ENCODE measurements around the gene MAP3K14. TPM values are rescaled to one million over a fixed set of nuclear protein-coding genes. Genes with fewer than 3 reads are reported as not detected.

Gene MAP3K14
- total RNA-seq, 4 donors from 2014 or later, result 18.0 to 62.8 (median 34.0) TPM

DNA sequence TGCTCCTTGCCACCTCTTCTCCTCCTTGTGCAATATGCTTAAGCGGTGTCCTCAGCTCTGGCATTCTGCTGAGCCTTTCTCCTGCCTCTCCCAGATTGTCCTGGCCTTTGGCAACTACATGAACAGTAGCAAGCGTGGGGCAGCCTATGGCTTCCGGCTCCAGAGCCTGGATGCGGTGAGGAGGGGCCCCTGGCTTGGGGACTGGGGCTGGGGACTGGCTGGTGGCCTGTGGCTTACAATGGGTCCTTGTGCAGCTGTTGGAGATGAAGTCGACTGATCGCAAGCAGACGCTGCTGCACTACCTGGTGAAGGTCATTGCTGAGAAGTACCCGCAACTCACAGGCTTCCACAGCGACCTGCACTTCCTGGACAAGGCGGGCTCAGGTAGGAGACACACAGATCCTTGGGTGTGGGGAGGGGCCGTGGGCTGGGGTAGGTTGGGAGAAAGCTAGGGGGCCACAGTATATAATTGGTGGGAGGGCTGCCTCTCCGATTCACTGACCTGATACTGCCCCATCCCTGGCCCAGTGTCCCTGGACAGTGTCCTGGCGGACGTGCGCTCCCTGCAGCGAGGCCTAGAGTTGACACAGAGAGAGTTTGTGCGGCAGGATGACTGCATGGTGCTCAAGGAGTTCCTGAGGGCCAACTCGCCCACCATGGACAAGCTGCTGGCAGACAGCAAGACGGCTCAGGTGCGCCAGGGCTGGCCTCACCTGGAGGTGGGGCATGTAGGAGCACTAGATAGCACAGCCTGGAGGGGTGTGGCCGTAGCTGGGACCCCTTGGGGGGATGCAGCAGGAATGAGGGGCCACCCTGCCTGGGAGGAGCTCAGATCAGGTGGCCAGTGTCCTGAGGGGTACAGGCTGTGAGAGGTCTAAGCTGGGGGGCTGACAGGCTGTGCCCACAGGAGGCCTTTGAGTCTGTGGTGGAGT lies 71.8 kb downstream of the MAP3K14 start:
- H3K4me1 ChIP-seq, result peaks cover 9 to 13% of the 10 kb centered on the region in 2 donors
- H3K36me3 ChIP-seq, result no peaks in the 10 kb centered on the region
- in situ Hi-C loops (cut with MboI; ENCODE audit: low sequenced_read_pairs in 4 of 4) (no loop called here), intact Hi-C loops (cut with DNase I; ENCODE audit: low total_unique reads) (no loop called here)
- no peaks in the 10 kb centered on the region for H3K9me3 ChIP-seq
- DNase-seq (no peak), ATAC-seq (no peak)
- H3K27me3 ChIP-seq, result peaks cover 8 to 13% (median 8%) of the 10 kb centered on the region in 3 donors
- TF ChIP-seq, protein P1, sequence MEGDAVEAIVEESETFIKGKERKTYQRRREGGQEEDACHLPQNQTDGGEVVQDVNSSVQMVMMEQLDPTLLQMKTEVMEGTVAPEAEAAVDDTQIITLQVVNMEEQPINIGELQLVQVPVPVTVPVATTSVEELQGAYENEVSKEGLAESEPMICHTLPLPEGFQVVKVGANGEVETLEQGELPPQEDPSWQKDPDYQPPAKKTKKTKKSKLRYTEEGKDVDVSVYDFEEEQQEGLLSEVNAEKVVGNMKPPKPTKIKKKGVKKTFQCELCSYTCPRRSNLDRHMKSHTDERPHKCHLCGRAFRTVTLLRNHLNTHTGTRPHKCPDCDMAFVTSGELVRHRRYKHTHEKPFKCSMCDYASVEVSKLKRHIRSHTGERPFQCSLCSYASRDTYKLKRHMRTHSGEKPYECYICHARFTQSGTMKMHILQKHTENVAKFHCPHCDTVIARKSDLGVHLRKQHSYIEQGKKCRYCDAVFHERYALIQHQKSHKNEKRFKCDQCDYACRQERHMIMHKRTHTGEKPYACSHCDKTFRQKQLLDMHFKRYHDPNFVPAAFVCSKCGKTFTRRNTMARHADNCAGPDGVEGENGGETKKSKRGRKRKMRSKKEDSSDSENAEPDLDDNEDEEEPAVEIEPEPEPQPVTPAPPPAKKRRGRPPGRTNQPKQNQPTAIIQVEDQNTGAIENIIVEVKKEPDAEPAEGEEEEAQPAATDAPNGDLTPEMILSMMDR (IDR thresholded peaks at IDR 0.05 in 4 of 5, conservative IDR thresholded peaks at IDR 0.05 in 1 of 5), result no peak
- no peak for TF ChIP-seq POLR2A (IDR thresholded peaks at IDR 0.05)
- H3K27ac ChIP-seq, result no peak overlapping the region
- no peak overlapping the region for H3K4me3 ChIP-seq

DNA sequence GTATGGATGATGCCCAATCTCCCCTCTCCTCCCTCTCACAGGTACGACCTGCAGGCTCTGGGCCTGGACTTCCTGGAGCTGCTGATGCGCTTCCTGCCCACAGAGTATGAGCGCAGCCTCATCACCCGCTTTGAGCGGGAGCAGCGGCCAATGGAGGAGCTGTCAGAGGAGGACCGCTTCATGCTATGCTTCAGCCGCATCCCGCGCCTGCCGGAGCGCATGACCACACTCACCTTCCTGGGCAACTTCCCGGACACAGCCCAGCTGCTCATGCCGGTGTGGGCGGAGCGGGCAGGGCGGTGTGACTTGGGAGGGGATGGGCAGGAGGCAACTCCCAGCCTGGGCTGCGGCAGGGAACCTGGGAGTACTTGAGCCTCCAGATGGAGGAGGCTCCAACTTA lies 73.1 kb downstream of the MAP3K14 start:
- H3K27ac ChIP-seq, result no peak overlapping the region
- H3K9me3 ChIP-seq, result no peaks in the 10 kb centered on the region
- peaks cover 9 to 13% of the 10 kb centered on the region in 2 donors for H3K4me1 ChIP-seq
- no peak overlapping the region for H3K4me3 ChIP-seq
- in situ Hi-C loops (cut with MboI; ENCODE audit: low sequenced_read_pairs in 4 of 4), result no loop called here
- H3K27me3 ChIP-seq, result peaks cover 8 to 13% (median 8%) of the 10 kb centered on the region in 3 donors
- intact Hi-C loops (cut with DNase I; ENCODE audit: low total_unique reads), result no loop called here
- DNase-seq, result no peak
- ATAC-seq, result no peak
- no peaks in the 10 kb centered on the region for H3K36me3 ChIP-seq
- TF ChIP-seq, protein P1 (IDR thresholded peaks at IDR 0.05 in 4 of 5, conservative IDR thresholded peaks at IDR 0.05 in 1 of 5), result no peak
- no peak for TF ChIP-seq POLR2A (IDR thresholded peaks at IDR 0.05)

- Histone ChIP-seq H3K36me3 (no peaks in the 10 kb centered on the region), H3K4me3 (no peak overlapping the region), H3K27ac (no peak overlapping the region), H3K27me3 (peaks cover 7 to 8% (median 8%) of the 10 kb centered on the region in 3 donors), H3K9me3 (no peaks in the 10 kb centered on the region), H3K4me1 (peaks cover 6 to 7% of the 10 kb centered on the region in 2 donors)
- TF ChIP-seq, protein P1 (IDR thresholded peaks at IDR 0.05 in 4 of 5, conservative IDR thresholded peaks at IDR 0.05 in 1 of 5), result no peak
- no peak for TF ChIP-seq POLR2A (IDR thresholded peaks at IDR 0.05)
- ATAC-seq (no peak), DNase-seq (no peak)
- in situ Hi-C loops (cut with MboI; ENCODE audit: low sequenced_read_pairs in 4 of 4) (no loop called here), intact Hi-C loops (cut with DNase I; ENCODE audit: low total_unique reads) (no loop called here)
Observed at GRCh38 chr17:45242029-45242414, 74.8 kb downstream of the MAP3K14 start.

DNA sequence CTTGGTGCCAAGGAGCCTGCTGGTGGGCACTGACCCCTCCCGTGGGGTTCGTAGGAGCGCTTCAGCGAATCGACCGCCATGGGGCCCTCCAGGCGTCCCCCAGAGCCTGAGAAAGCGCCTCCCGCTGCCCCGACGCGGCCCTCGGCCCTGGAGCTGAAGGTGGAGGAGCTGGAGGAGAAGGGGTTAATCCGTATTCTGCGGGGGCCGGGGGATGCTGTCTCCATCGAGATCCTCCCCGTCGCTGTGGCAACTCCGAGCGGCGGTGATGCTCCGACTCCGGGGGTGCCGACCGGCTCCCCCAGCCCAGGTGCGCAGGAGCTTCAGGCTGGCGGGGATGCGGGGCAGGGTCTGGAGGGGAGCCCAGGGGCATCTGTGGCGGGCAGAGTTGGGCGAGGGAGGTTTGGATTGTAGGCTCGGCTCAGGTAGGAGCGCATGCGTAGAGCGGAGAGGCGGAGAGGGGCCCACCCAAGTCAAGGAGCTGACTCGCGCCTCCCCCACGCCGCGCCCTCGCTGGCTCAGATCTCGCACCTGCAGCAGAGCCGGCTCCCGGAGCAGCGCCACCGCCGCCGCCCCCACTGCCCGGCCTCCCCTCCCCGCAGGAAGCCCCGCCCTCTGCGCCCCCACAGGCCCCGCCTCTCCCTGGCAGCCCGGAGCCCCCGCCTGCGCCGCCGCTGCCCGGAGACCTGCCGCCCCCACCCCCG lies 75.3 kb downstream of the MAP3K14 start:
- in situ Hi-C loops (cut with MboI; ENCODE audit: low sequenced_read_pairs in 4 of 4), result no loop called here
- no peak for ATAC-seq
- no peak overlapping the region for H3K4me3 ChIP-seq
- DNase-seq, result no peak
- no peaks in the 10 kb centered on the region for H3K9me3 ChIP-seq
- H3K27me3 ChIP-seq, result peaks cover 3 to 8% (median 8%) of the 10 kb centered on the region in 3 donors
- H3K36me3 ChIP-seq, result no peaks in the 10 kb centered on the region
- peaks cover under 1 to 1% of the 10 kb centered on the region in 2 donors for H3K4me1 ChIP-seq
- TF ChIP-seq, protein P1 (IDR thresholded peaks at IDR 0.05 in 4 of 5, conservative IDR thresholded peaks at IDR 0.05 in 1 of 5), result no peak
- TF ChIP-seq POLR2A (IDR thresholded peaks at IDR 0.05), result no peak
- intact Hi-C loops (cut with DNase I; ENCODE audit: low total_unique reads), result no loop called here
- H3K27ac ChIP-seq, result no peak overlapping the region

Measured in gastrocnemius medialis (tissue), 4 donors.